ENCODE data around the gene TESK2.

Gene TESK2

DNA sequence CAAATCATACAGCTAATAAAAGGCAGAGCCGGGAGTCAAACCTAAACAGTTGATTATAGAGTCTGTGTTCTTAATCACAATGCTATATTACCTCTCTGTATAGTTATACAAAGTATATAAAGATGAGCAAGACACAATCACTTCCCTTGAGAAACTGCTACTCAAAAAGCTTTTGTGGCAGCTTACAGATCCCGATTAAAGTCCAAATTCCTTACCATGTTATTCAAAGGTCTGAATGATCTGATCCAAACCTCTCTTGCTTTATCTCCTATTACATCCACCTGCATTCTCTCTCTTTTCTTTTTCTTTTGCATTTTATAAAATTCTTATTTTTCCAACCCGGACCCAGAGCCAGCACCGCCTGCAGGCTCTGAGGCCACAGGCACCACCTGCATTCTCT lies 93.7 kb downstream of the TESK2 start:
- TF ChIP-seq TEAD4 (IDR thresholded peaks at IDR 0.05) (no peak), EGR1 (IDR thresholded peaks at IDR 0.05) (no peak), FOXM1 (IDR thresholded peaks at IDR 0.05; ENCODE audit: borderline replicate concordance, low read depth) (no peak), REST (IDR thresholded peaks at IDR 0.05; ENCODE audit: low read depth) (no peak), TCF12 (IDR thresholded peaks at IDR 0.05; ENCODE audit: low read depth) (no peak), YY1 (IDR thresholded peaks at IDR 0.05; ENCODE audit: low read depth) (no peak), RAD21 (IDR thresholded peaks at IDR 0.05; ENCODE audit: low read depth) (no peak), CEBPB (IDR thresholded peaks at IDR 0.05) (no peak), NFIC (IDR thresholded peaks at IDR 0.05) (no peak), EP300 (IDR thresholded peaks at IDR 0.05; ENCODE audit: borderline replicate concordance) (no peak), ZBTB7A (IDR thresholded peaks at IDR 0.05; ENCODE audit: low read depth) (no peak), CREB1 (IDR thresholded peaks at IDR 0.05; ENCODE audit: low read depth) (no peak), TAF1 (IDR thresholded peaks at IDR 0.05; ENCODE audit: low read depth) (no peak)
- TF ChIP-seq, protein P1, sequence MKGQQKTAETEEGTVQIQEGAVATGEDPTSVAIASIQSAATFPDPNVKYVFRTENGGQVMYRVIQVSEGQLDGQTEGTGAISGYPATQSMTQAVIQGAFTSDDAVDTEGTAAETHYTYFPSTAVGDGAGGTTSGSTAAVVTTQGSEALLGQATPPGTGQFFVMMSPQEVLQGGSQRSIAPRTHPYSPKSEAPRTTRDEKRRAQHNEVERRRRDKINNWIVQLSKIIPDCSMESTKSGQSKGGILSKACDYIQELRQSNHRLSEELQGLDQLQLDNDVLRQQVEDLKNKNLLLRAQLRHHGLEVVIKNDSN (IDR thresholded peaks at IDR 0.05) = no peak
- TF ChIP-seq, protein P2, sequence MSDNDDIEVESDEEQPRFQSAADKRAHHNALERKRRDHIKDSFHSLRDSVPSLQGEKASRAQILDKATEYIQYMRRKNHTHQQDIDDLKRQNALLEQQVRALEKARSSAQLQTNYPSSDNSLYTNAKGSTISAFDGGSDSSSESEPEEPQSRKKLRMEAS (IDR thresholded peaks at IDR 0.05) = no peak

- TF ChIP-seq TEAD4 (IDR thresholded peaks at IDR 0.05) (no peak), EP300 (IDR thresholded peaks at IDR 0.05; ENCODE audit: borderline replicate concordance) (no peak), ZBTB7A (IDR thresholded peaks at IDR 0.05; ENCODE audit: low read depth) (no peak), CREB1 (IDR thresholded peaks at IDR 0.05; ENCODE audit: low read depth) (no peak), TCF12 (IDR thresholded peaks at IDR 0.05; ENCODE audit: low read depth) (no peak), YY1 (IDR thresholded peaks at IDR 0.05; ENCODE audit: low read depth) (no peak), FOXM1 (IDR thresholded peaks at IDR 0.05; ENCODE audit: borderline replicate concordance, low read depth) (no peak), REST (IDR thresholded peaks at IDR 0.05; ENCODE audit: low read depth) (no peak), RAD21 (IDR thresholded peaks at IDR 0.05; ENCODE audit: low read depth) (no peak), CEBPB (IDR thresholded peaks at IDR 0.05) (no peak), EGR1 (IDR thresholded peaks at IDR 0.05) (no peak)
- TF ChIP-seq, protein P2 (IDR thresholded peaks at IDR 0.05) = no peak
- TF ChIP-seq, protein P1 (IDR thresholded peaks at IDR 0.05) = no peak
These were observed 95.4 kb downstream of the TESK2 start for GRCh38 chr1:45395582-45395981.

DNA sequence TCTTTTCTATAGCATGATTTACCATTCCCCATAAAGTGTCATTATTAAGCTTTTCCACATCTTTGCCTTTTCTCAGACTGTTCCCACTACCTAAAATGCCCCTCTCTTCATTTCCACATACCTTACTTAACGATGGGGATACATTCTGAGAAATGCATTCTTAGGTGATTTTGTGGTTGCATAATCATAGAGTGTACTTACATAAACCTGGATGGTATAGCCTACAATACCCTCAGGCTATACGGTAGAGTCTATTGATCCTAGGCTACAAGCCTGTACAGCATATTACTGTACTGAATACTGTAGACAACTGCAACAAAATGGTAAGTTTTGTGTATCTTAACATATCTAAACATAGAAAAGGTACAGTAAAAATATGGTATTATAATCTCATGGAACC lies 95.9 kb downstream of the TESK2 start:
- TF ChIP-seq, protein P1 (IDR thresholded peaks at IDR 0.05) = no peak
- TF ChIP-seq RAD21 (IDR thresholded peaks at IDR 0.05; ENCODE audit: low read depth) (no peak), ZBTB7A (IDR thresholded peaks at IDR 0.05; ENCODE audit: low read depth) (no peak), CEBPB (IDR thresholded peaks at IDR 0.05) (no peak), TAF1 (IDR thresholded peaks at IDR 0.05; ENCODE audit: low read depth) (no peak), EP300 (IDR thresholded peaks at IDR 0.05; ENCODE audit: borderline replicate concordance) (no peak), EGR1 (IDR thresholded peaks at IDR 0.05) (no peak), REST (IDR thresholded peaks at IDR 0.05; ENCODE audit: low read depth) (no peak), CREB1 (IDR thresholded peaks at IDR 0.05; ENCODE audit: low read depth) (no peak), TCF12 (IDR thresholded peaks at IDR 0.05; ENCODE audit: low read depth) (no peak), NFIC (IDR thresholded peaks at IDR 0.05) (no peak), TEAD4 (IDR thresholded peaks at IDR 0.05) (no peak), FOXM1 (IDR thresholded peaks at IDR 0.05; ENCODE audit: borderline replicate concordance, low read depth) (no peak), YY1 (IDR thresholded peaks at IDR 0.05; ENCODE audit: low read depth) (no peak)
- TF ChIP-seq, protein P2 (IDR thresholded peaks at IDR 0.05) = no peak

Measured in Ishikawa (cell line).